GM12892 (cell line): ENCODE data around the gene HECTD3.

Experiments
- POLR2A ChIP-seq: IDR thresholded peaks from 2 replicates; pipeline ENCODE4 v1.6.1; 2011; ENCODE audit warnings: low read depth, low read length, control low read depth
- POLR2AphosphoS5 ChIP-seq: IDR thresholded peaks from 2 replicates; pipeline ENCODE4 v1.6.1; 2011; ENCODE audit warnings: low read depth, low read length, control low read depth
- TAF1 ChIP-seq: IDR thresholded peaks from 2 replicates; pipeline ENCODE4 v1.6.1; 2011; ENCODE audit warnings: low read depth, mild to moderate bottlenecking, control low read depth, low read length, borderline replicate concordance

GRCh38 chr1:45026446-45026845 is 15.3 kb upstream of the HECTD3 start:
- no peak for TF ChIP-seq POLR2A
- no peak for TF ChIP-seq POLR2AphosphoS5
- no peak for TF ChIP-seq TAF1
